ENCODE data around the gene ZBTB20.

DNA sequence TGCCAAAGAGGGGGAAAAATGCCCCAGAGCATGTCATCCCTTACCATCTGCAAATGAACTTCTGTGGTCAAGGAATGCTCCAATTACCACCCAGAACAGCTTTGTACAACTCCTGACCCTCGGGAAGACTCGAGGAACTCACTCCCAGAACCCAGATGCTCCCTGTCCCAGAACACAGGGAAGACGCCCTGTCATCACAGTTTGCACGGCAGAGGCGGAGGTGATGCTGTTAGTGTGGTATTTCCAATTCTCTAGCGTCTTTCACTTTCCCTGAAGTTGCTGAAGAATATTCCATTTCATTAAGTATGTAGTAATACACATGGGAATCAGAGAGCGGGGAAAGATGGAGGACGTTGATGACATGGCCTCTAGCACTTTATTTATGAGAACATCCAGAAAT is 659.6 kb downstream of the ZBTB20 start:
- TF ChIP-seq, protein P1, sequence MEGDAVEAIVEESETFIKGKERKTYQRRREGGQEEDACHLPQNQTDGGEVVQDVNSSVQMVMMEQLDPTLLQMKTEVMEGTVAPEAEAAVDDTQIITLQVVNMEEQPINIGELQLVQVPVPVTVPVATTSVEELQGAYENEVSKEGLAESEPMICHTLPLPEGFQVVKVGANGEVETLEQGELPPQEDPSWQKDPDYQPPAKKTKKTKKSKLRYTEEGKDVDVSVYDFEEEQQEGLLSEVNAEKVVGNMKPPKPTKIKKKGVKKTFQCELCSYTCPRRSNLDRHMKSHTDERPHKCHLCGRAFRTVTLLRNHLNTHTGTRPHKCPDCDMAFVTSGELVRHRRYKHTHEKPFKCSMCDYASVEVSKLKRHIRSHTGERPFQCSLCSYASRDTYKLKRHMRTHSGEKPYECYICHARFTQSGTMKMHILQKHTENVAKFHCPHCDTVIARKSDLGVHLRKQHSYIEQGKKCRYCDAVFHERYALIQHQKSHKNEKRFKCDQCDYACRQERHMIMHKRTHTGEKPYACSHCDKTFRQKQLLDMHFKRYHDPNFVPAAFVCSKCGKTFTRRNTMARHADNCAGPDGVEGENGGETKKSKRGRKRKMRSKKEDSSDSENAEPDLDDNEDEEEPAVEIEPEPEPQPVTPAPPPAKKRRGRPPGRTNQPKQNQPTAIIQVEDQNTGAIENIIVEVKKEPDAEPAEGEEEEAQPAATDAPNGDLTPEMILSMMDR (IDR thresholded peaks at IDR 0.05), result no peak
- no peak for TF ChIP-seq POLR2A (IDR thresholded peaks at IDR 0.05)
